GM23248 (cell line): ENCODE results near the gene KLF7. TPM values are rescaled to one million over a fixed set of nuclear protein-coding genes. Genes with fewer than 3 reads are reported as not detected.
A peak's percentile ranks its signal among the peaks of the same experiment; 100 is the strongest.

Experiments
- DNase-seq: peaks from one replicate; pipeline ENCODE4 v3.0.0-alpha.2; 2015
- H2AFZ ChIP-seq: fragments of 200-600 bp; sonication (generic); 2 replicates; pipeline ENCODE4 v1.6.1; 2016; ENCODE audit warnings: antibody characterized with exemption
- H3F3A ChIP-seq: fragments of 200-600 bp; sonication (generic); 2 replicates; pipeline ENCODE4 v1.6.1; 2016; ENCODE audit warnings: mild to moderate bottlenecking, antibody characterized with exemption, mixed run types; ENCODE audit not compliant: insufficient read depth
- H3K27ac ChIP-seq: fragments of 200-600 bp; sonication (generic); 2 replicates; pipeline ENCODE4 v1.5.1; 2016; ENCODE audit warnings: mild to moderate bottlenecking
- H3K27me3 ChIP-seq: fragments of 200-600 bp; sonication (generic); replicated peaks from 2 replicates; pipeline ENCODE4 v1.6.1; 2016; ENCODE audit warnings: mild to moderate bottlenecking; ENCODE audit not compliant: insufficient read depth
- H3K36me3 ChIP-seq: fragments of 200-600 bp; sonication (generic); 2 replicates; pipeline ENCODE4 v1.6.1; 2016; ENCODE audit warnings: low read depth, mild to moderate bottlenecking
- H3K4me1 ChIP-seq: fragments of 200-600 bp; sonication (generic); 2 replicates; pipeline ENCODE4 v1.6.1; 2016; ENCODE audit warnings: mild to moderate bottlenecking; ENCODE audit not compliant: insufficient read depth
- H3K4me2 ChIP-seq: fragments of 200-600 bp; sonication (generic); one replicate; pipeline ENCODE4 v1.6.1; 2016; ENCODE audit warnings: mild to moderate bottlenecking; ENCODE audit not compliant: unreplicated experiment
- H3K4me3 ChIP-seq: fragments of 200-600 bp; sonication (generic); 2 replicates; pipeline ENCODE4 v1.5.1; 2016; ENCODE audit warnings: mild to moderate bottlenecking
- H3K79me2 ChIP-seq: fragments of 200-600 bp; sonication (generic); 2 replicates; pipeline ENCODE4 v1.6.1; 2016; ENCODE audit warnings: mild to moderate bottlenecking; ENCODE audit not compliant: insufficient read depth
- H3K9ac ChIP-seq: fragments of 200-600 bp; sonication (generic); 2 replicates; pipeline ENCODE4 v1.6.1; 2016; ENCODE audit warnings: mild to moderate bottlenecking
- H3K9me2 ChIP-seq: fragments of 200-600 bp; sonication (generic); 2 replicates; pipeline ENCODE4 v1.6.1; 2016; ENCODE audit warnings: mixed run types, mild to moderate bottlenecking, moderate library complexity; ENCODE audit not compliant: insufficient read depth
- H3K9me3 ChIP-seq: fragments of 200-600 bp; sonication (generic); one replicate; pipeline ENCODE4 v1.6.1; 2017; ENCODE audit warnings: low read depth
- H4K20me1 ChIP-seq: fragments of 200-600 bp; sonication (generic); 2 replicates; pipeline ENCODE4 v1.6.0; 2016; ENCODE audit not compliant: insufficient read depth
- EZH2 ChIP-seq: fragments of 200-600 bp; sonication (generic); IDR thresholded peaks from 2 replicates; pipeline ENCODE4 v1.6.1; 2018; ENCODE audit warnings: antibody characterized with exemption, mild to moderate bottlenecking; ENCODE audit not compliant: insufficient read depth, poor library complexity, severe bottlenecking
- EZH2phosphoT487 ChIP-seq: fragments of 200-600 bp; sonication (generic); IDR thresholded peaks from 2 replicates; pipeline ENCODE4 v1.6.1; 2018; ENCODE audit warnings: antibody characterized with exemption, moderate library complexity, mild to moderate bottlenecking, low read depth; ENCODE audit not compliant: insufficient read depth
- WGBS, 2 experiments: methylation state at CpG; one replicate each; pipeline ENCODE4 v1.1.6; 2015 to 2017; ENCODE audit warnings: low lambda C conversion rate in 2 of 2, low coverage in 1 of 2; ENCODE audit errors: missing lambda C conversion rate in 2 of 2; 5-methylcytosine and 5-hydroxymethylcytosine counted together
- in situ Hi-C: fragments of 300-500 bp; cut with MboI; formaldehyde crosslinking; loops from 2 replicates; pipeline ENCODE4 v1.15.0; 2020
- polyA plus RNA-seq: library from polyadenylated mRNA; unstranded; fragments of >200 nt; fragmentation: Nextera tagmentation; extraction: Ambion mirVana; gene quantifications from 2 replicates; pipeline ENCODE4 v1.2.1, GENCODE V29; 2016
- total RNA-seq: library from RNA; depleted of rRNA; stranded (reverse); fragments of >200 nt; shearing (Covaris generic); gene quantifications from 2 replicates; pipeline ENCODE4 v1.2.3, GENCODE V29; 2014

The KLF7 gene
- total and polyA plus RNA-seq, 2 experiments from 2014 or later: 22.5 to 39.4 TPM

DNA sequence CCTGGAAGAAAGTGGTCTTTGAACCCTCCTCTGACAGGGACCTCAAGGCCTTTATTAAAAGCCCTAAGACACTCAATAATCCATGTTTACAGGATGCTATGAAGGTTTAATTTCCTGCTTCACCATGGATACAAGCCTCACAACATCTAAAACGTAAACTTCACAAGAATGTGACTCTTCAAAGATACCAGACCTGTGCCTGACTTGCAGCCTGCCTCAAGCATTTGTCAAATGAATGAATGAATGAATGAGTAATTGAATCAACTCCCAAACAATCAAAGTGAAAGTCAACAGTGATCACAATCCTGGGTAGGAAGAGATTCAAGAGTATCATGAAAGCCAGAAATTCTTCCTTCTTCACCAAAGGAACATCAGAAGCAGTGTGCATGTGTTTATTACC lies 30.4 kb downstream of the KLF7 start:
- Histone ChIP-seq H3K4me2 (peak overlapping the region; percentile 74), H3K27me3 (no peaks in the 10 kb centered on the region), H3K79me2 (peaks cover 100% of the 10 kb centered on the region), H3K9me3 (no peaks in the 10 kb centered on the region), H3K9ac (peak overlapping the region; percentile 21; the same call in 1 of the 2 replicates), H3K36me3 (peaks cover 23% of the 10 kb centered on the region; the same call in 1 of the 2 replicates), H3F3A (peaks cover 88% of the 10 kb centered on the region), H3K4me1 (peaks cover 84% of the 10 kb centered on the region), H2AFZ (no peak overlapping the region), H4K20me1 (peaks cover 14% of the 10 kb centered on the region; the same call in 1 of the 2 replicates), H3K27ac (peak overlapping the region; percentile 71), H3K9me2 (no peaks in the 10 kb centered on the region), H3K4me3 (no peak overlapping the region)
- in situ Hi-C loops: no loop called here
- DNase-seq: peak; percentile 66
- WGBS, 2 experiments: 36 to 45% methylated on average over 1 of the region's 1 CpG
- no peak for TF ChIP-seq EZH2phosphoT487
- no peak for TF ChIP-seq EZH2

DNA sequence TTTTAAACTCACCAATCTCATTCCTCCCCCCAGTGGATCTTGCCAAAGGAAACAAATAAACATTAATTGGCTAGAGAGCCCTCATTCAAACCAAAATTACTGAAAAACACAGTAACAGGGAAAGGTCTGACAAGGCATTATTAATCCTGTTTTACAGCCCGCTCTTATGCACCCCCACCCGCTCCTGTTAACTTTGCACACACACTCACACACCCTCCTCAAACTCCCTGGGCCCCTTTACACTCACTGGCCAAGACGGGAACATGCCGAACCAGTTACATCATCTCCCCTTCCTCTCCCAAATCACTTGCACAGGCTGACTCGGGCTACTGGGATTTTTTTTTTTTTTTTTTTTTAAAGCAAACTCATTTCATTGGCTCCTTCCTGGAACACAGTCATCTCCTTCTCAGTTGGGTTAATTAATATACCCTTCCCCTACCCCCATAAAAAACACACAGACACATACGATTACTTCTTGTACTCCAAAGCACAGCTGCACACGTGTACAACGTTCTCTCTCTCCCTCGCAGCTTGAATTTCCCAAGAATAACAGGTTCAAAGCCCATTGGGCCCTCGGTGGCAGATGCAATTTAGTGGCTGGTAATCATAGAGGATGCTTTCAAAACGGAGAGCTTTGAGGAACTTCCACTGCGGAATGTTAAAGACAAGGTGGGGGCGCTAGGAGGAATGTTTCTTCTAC lies 31.8 kb downstream of the KLF7 start:
- no peak for TF ChIP-seq EZH2phosphoT487
- TF ChIP-seq EZH2: no peak
- DNase-seq: peak; percentile 78
- H3K9me2 ChIP-seq: no peaks in the 10 kb centered on the region
- peaks cover 95% of the 10 kb centered on the region for H3K4me1 ChIP-seq
- peak overlapping the region; percentile 23 for H3K4me3 ChIP-seq
- H3K27me3 ChIP-seq: no peaks in the 10 kb centered on the region
- H3K9ac ChIP-seq: no peak overlapping the region
- no peak overlapping the region for H2AFZ ChIP-seq
- in situ Hi-C loops: no loop called here
- peaks cover 100% of the 10 kb centered on the region for H3K79me2 ChIP-seq
- peak overlapping the region; percentile 71 for H3K27ac ChIP-seq
- 21 to 27% methylated on average over 13 of the region's 13 CpGs for WGBS, 2 experiments
- H3F3A ChIP-seq: peaks cover 90% of the 10 kb centered on the region
- peaks cover 13% of the 10 kb centered on the region; the same call in 1 of the 2 replicates for H4K20me1 ChIP-seq
- H3K36me3 ChIP-seq: peaks cover 16% of the 10 kb centered on the region; the same call in 1 of the 2 replicates
- peak overlapping the region; percentile 74 for H3K4me2 ChIP-seq
- H3K9me3 ChIP-seq: no peaks in the 10 kb centered on the region

DNA sequence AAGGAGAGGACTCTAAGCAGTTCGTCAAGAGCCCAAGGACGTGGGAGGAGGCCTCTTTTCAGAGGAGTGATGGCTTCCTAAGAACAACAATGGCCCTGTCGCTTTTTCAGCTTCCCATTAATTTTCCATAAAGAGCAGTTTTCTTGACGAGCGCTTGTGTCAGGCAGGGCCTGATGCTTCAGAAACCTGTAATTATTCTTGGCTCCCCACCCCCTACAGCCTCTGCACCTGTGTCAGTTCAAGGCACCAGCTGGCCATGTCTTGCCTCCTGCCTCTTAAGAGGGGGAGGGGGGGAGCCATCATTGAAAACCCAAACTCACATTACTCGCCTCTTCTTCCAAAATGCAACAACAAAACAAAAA lies 32.3 kb downstream of the KLF7 start:
- TF ChIP-seq EZH2phosphoT487 (no peak), EZH2 (no peak)
- Histone ChIP-seq H3K27me3 (no peaks in the 10 kb centered on the region), H3K27ac (peak overlapping the region; percentile 71), H4K20me1 (peaks cover 17% of the 10 kb centered on the region; the same call in 1 of the 2 replicates), H3K4me3 (peak overlapping the region; percentile 23), H3K36me3 (peaks cover 13% of the 10 kb centered on the region; the same call in 1 of the 2 replicates), H3K4me1 (peaks cover 91% of the 10 kb centered on the region), H3K4me2 (peak overlapping the region; percentile 74), H3K79me2 (peaks cover 100% of the 10 kb centered on the region), H2AFZ (no peak overlapping the region), H3K9me2 (no peaks in the 10 kb centered on the region), H3K9me3 (no peaks in the 10 kb centered on the region), H3F3A (peaks cover 90% of the 10 kb centered on the region), H3K9ac (no peak overlapping the region)
- WGBS, 2 experiments: 89% methylated on average over 6 of the region's 6 CpGs
- DNase-seq: peak; percentile 34
- in situ Hi-C loops: no loop called here

GRCh38 chr2:207132019-207132418 lies 33.7 kb downstream of the KLF7 start:
- H3K9ac ChIP-seq: peak overlapping the region; percentile 10
- DNase-seq: peak; percentile 42

More at GRCh38 chr2:207132019-207132418, 33.7 kb downstream of the KLF7 start:
- no peak overlapping the region for H2AFZ ChIP-seq
- H3F3A ChIP-seq: peaks cover 90% of the 10 kb centered on the region
- no peaks in the 10 kb centered on the region for H3K27me3 ChIP-seq
- peaks cover 100% of the 10 kb centered on the region for H3K79me2 ChIP-seq
- no peak overlapping the region for H3K4me2 ChIP-seq
- H3K27ac ChIP-seq: peak overlapping the region; percentile 71
- H3K4me3 ChIP-seq: no peak overlapping the region
- H3K9me3 ChIP-seq: no peaks in the 10 kb centered on the region
- H3K4me1 ChIP-seq: peaks cover 86% of the 10 kb centered on the region
- H3K9me2 ChIP-seq: no peaks in the 10 kb centered on the region
- in situ Hi-C loops: no loop called here
- peaks cover 9% of the 10 kb centered on the region; the same call in 1 of the 2 replicates for H4K20me1 ChIP-seq
- TF ChIP-seq EZH2phosphoT487: no peak
- TF ChIP-seq EZH2: no peak
- H3K36me3 ChIP-seq: peaks cover 12% of the 10 kb centered on the region; the same call in 1 of the 2 replicates
